ENCODE data around the gene HGS.
A peak's percentile ranks its signal among the peaks of the same experiment; 100 is the strongest.

The HGS gene

GRCh38 chr17:81706757-81707624 is 23.2 kb downstream of the HGS start:
- Histone ChIP-seq H3K9me3 (ENCODE audit: insufficient read depth, low read length) (no peaks in the 10 kb centered on the region), H3K9ac (ENCODE audit: insufficient read length, low read depth) (no peak overlapping the region), H3K36me3 (ENCODE audit: insufficient read depth, insufficient read length, low read length) (peaks cover 59% of the 10 kb centered on the region), H3K4me3 (ENCODE audit: insufficient read length, low read depth) (no peak overlapping the region), H3K27me3 (ENCODE audit: insufficient read depth, insufficient read length) (no peaks in the 10 kb centered on the region), H3K4me1 (ENCODE audit: insufficient read depth, insufficient read length) (peaks cover 25% of the 10 kb centered on the region)
- no peak for DNase-seq (ENCODE audit: low read depth, low spot score)
- TF ChIP-seq SUZ12 (IDR thresholded peaks at IDR 0.05; ENCODE audit: extremely low read depth, insufficient read depth, insufficient read length) (no peak), ZNF274 (IDR thresholded peaks at IDR 0.05; ENCODE audit: low read depth, low read length) (no peak), YY1 (IDR thresholded peaks at IDR 0.05; ENCODE audit: insufficient read depth, insufficient read length) (no peak)

- H3K9ac ChIP-seq (ENCODE audit: insufficient read length, low read depth): peak overlapping the region; percentile 8
- peaks cover 53% of the 10 kb centered on the region for H3K36me3 ChIP-seq (ENCODE audit: insufficient read depth, insufficient read length, low read length)
- no peak for TF ChIP-seq YY1 (IDR thresholded peaks at IDR 0.05; ENCODE audit: insufficient read depth, insufficient read length)
- no peak for DNase-seq (ENCODE audit: low read depth, low spot score)
- H3K9me3 ChIP-seq (ENCODE audit: insufficient read depth, low read length): no peaks in the 10 kb centered on the region
- peaks cover 22% of the 10 kb centered on the region for H3K4me1 ChIP-seq (ENCODE audit: insufficient read depth, insufficient read length)
- H3K27me3 ChIP-seq (ENCODE audit: insufficient read depth, insufficient read length): no peaks in the 10 kb centered on the region
- H3K4me3 ChIP-seq (ENCODE audit: insufficient read length, low read depth): no peak overlapping the region
These were observed 24.2 kb downstream of the HGS start for GRCh38 chr17:81707725-81708646.

- no peak overlapping the region for H3K4me3 ChIP-seq (ENCODE audit: insufficient read length, low read depth)
- H3K4me1 ChIP-seq (ENCODE audit: insufficient read depth, insufficient read length): peaks cover 29% of the 10 kb centered on the region
- peak overlapping the region; percentile 42 for H3K9ac ChIP-seq (ENCODE audit: insufficient read length, low read depth)
- DNase-seq (ENCODE audit: low read depth, low spot score): no peak
- TF ChIP-seq YY1 (IDR thresholded peaks at IDR 0.05; ENCODE audit: insufficient read depth, insufficient read length): no peak
- TF ChIP-seq ZNF274 (IDR thresholded peaks at IDR 0.05; ENCODE audit: low read depth, low read length): no peak
- no peak for TF ChIP-seq SUZ12 (IDR thresholded peaks at IDR 0.05; ENCODE audit: extremely low read depth, insufficient read depth, insufficient read length)
- H3K27me3 ChIP-seq (ENCODE audit: insufficient read depth, insufficient read length): no peaks in the 10 kb centered on the region
- H3K9me3 ChIP-seq (ENCODE audit: insufficient read depth, low read length): no peaks in the 10 kb centered on the region
- H3K36me3 ChIP-seq (ENCODE audit: insufficient read depth, insufficient read length, low read length): peaks cover 53% of the 10 kb centered on the region
These were observed 25.0 kb downstream of the HGS start for GRCh38 chr17:81708739-81709185.

- Histone ChIP-seq H3K4me3 (ENCODE audit: insufficient read length, low read depth) (peak overlapping the region; percentile 31), H3K4me1 (ENCODE audit: insufficient read depth, insufficient read length) (peaks cover 26% of the 10 kb centered on the region), H3K36me3 (ENCODE audit: insufficient read depth, insufficient read length, low read length) (peaks cover 47% of the 10 kb centered on the region), H3K9me3 (ENCODE audit: insufficient read depth, low read length) (no peaks in the 10 kb centered on the region), H3K27me3 (ENCODE audit: insufficient read depth, insufficient read length) (no peaks in the 10 kb centered on the region), H3K9ac (ENCODE audit: insufficient read length, low read depth) (peak overlapping the region; percentile 42)
- no peak for DNase-seq (ENCODE audit: low read depth, low spot score)
- TF ChIP-seq YY1 (IDR thresholded peaks at IDR 0.05; ENCODE audit: insufficient read depth, insufficient read length) (no peak), SUZ12 (IDR thresholded peaks at IDR 0.05; ENCODE audit: extremely low read depth, insufficient read depth, insufficient read length) (no peak), ZNF274 (IDR thresholded peaks at IDR 0.05; ENCODE audit: low read depth, low read length) (no peak)
These were observed 26.9 kb downstream of the HGS start for GRCh38 chr17:81710514-81711308.

- peak; percentile 46 for DNase-seq (ENCODE audit: low read depth, low spot score)
- Histone ChIP-seq H3K9me3 (ENCODE audit: insufficient read depth, low read length) (no peaks in the 10 kb centered on the region), H3K4me3 (ENCODE audit: insufficient read length, low read depth) (peak within 1 kb of the TSS; percentile 86), H3K36me3 (ENCODE audit: insufficient read depth, insufficient read length, low read length) (peaks cover 35% of the 10 kb centered on the region), H3K27me3 (ENCODE audit: insufficient read depth, insufficient read length) (no peaks in the 10 kb centered on the region), H3K9ac (ENCODE audit: insufficient read length, low read depth) (peak within 1 kb of the TSS; percentile 96), H3K4me1 (ENCODE audit: insufficient read depth, insufficient read length) (peaks cover 24% of the 10 kb centered on the region)
- TF ChIP-seq SUZ12 (IDR thresholded peaks at IDR 0.05; ENCODE audit: extremely low read depth, insufficient read depth, insufficient read length) (no peak), ZNF274 (IDR thresholded peaks at IDR 0.05; ENCODE audit: low read depth, low read length) (no peak), YY1 (IDR thresholded peaks at IDR 0.05; ENCODE audit: insufficient read depth, insufficient read length) (no peak)
These were observed 28.1 kb downstream of the HGS start, which contains the start of gene SLC25A10 for GRCh38 chr17:81711814-81712467. TSS of gene SLC25A10 (plus strand) at chr17:81712284. CDS start at chr17:81712427, 143 bp downstream.

- Histone ChIP-seq H3K4me3 (ENCODE audit: insufficient read length, low read depth) (peak overlapping the region; percentile 86), H3K9ac (ENCODE audit: insufficient read length, low read depth) (peak overlapping the region; percentile 96), H3K4me1 (ENCODE audit: insufficient read depth, insufficient read length) (peaks cover 24% of the 10 kb centered on the region), H3K36me3 (ENCODE audit: insufficient read depth, insufficient read length, low read length) (peaks cover 32% of the 10 kb centered on the region), H3K27me3 (ENCODE audit: insufficient read depth, insufficient read length) (no peaks in the 10 kb centered on the region), H3K9me3 (ENCODE audit: insufficient read depth, low read length) (no peaks in the 10 kb centered on the region)
- no peak for DNase-seq (ENCODE audit: low read depth, low spot score)
- no peak for TF ChIP-seq SUZ12 (IDR thresholded peaks at IDR 0.05; ENCODE audit: extremely low read depth, insufficient read depth, insufficient read length)
- TF ChIP-seq ZNF274 (IDR thresholded peaks at IDR 0.05; ENCODE audit: low read depth, low read length): no peak
- no peak for TF ChIP-seq YY1 (IDR thresholded peaks at IDR 0.05; ENCODE audit: insufficient read depth, insufficient read length)
These were observed 28.7 kb downstream of the HGS start for GRCh38 chr17:81712468-81713003.

Measured in NT2/D1 (cell line).